AG10803 (cell line): ENCODE results near the gene SPTBN2.

ENCODE experiments used
- DNase-seq: peaks from one replicate; pipeline ENCODE4 v3.0.0; 2010; ENCODE audit warnings: low read depth
- H3K4me3 ChIP-seq: 2 replicates; pipeline ENCODE4 v1.5.1; 2011; ENCODE audit warnings: mild to moderate bottlenecking, low read length, control low read depth
- TF ChIP-seq, protein P1 (sequence below): conservative IDR thresholded peaks from 2 replicates; pipeline ENCODE4 v1.5.1; 2011; ENCODE audit warnings: mild to moderate bottlenecking, low read length, control low read depth, inconsistent platforms

Gene SPTBN2

DNA sequence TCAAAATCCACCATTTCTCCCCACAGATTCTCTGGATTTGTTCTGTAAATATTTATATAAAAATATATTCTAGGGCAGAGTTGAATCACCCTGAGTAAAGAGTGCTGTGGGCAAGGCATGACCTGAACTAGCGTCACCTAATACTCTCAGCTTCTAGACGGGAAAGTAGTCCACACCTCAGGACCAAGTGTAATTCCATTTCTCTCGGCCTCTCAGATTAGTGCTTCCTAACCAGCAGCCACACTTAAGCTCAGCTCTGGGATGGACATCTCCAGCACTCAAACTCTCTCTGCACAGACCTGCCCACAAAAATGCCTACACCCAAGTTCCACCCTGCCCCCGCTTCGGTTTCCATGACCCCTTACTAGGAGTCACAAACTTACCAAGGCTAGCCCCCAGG lies 5.3 kb downstream of the SPTBN2 start:
- TF ChIP-seq, protein P1, sequence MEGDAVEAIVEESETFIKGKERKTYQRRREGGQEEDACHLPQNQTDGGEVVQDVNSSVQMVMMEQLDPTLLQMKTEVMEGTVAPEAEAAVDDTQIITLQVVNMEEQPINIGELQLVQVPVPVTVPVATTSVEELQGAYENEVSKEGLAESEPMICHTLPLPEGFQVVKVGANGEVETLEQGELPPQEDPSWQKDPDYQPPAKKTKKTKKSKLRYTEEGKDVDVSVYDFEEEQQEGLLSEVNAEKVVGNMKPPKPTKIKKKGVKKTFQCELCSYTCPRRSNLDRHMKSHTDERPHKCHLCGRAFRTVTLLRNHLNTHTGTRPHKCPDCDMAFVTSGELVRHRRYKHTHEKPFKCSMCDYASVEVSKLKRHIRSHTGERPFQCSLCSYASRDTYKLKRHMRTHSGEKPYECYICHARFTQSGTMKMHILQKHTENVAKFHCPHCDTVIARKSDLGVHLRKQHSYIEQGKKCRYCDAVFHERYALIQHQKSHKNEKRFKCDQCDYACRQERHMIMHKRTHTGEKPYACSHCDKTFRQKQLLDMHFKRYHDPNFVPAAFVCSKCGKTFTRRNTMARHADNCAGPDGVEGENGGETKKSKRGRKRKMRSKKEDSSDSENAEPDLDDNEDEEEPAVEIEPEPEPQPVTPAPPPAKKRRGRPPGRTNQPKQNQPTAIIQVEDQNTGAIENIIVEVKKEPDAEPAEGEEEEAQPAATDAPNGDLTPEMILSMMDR: no peak
- no peak for DNase-seq
- H3K4me3 ChIP-seq: no peak overlapping the region

DNA sequence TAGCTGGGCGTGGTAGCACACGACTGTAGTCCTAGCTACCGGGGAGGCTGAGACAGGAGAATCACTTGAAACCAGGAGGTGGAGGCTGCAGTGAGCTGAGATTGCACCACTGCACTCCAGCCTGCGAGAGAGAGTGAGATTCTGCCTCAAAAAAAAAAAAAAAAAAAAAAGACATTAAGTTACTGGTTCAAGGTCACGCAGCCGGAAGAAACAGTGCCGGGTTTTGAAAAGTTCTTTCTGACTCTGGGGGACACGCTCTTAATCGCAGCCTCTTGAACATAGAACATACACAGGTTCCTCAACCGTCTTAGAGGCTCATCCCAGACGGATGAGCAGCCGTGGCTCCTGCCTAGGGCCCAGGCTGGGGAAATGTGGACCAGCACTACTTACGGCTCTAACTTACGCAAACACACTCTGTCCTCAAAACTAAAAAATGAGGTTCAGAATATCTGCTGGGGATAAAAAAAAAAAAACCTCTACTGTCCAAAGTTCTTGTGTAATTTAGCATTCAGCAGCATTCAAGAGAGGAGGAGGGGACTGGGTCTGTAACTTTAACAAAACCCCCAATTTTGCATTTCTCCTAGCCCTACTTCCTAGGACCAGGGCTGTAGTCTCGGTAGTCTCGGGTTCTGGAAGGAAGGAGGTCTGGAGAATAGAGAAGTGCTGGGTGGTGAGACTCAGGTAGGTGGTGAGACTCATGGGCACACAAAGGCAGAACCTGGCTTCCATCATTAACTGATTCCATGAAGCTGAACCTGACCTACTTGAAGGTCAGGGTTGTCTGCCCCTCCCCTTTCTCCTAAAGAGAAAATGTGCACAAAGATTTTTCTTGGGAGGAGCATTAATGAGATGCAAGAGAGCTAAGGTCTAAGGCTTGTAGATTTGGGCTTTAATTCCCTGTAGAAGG lies 6.0 kb downstream of the SPTBN2 start:
- no peak overlapping the region for H3K4me3 ChIP-seq
- DNase-seq: no peak
- TF ChIP-seq, protein P1: no peak

DNA sequence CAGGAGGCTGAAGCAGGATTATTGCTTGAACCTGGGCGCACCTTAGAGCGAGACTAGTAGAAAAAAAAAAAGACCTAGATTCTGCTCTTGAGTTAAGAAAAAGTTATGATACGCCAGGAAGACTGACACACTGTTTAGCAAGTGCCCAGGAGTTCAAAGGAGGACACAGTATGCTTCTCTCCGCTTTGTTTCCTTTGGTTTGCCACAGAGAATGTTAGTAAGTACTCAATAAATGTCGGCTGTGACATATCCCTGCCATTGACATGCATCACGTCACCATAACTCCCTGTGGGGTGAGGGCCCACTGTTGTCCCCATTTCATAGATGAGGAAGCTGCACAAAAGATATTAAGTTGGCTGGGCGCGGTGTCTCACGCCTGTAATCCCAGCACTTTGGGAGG lies 7.1 kb downstream of the SPTBN2 start:
- H3K4me3 ChIP-seq: no peak overlapping the region
- TF ChIP-seq, protein P1: no peak
- DNase-seq: no peak

DNA sequence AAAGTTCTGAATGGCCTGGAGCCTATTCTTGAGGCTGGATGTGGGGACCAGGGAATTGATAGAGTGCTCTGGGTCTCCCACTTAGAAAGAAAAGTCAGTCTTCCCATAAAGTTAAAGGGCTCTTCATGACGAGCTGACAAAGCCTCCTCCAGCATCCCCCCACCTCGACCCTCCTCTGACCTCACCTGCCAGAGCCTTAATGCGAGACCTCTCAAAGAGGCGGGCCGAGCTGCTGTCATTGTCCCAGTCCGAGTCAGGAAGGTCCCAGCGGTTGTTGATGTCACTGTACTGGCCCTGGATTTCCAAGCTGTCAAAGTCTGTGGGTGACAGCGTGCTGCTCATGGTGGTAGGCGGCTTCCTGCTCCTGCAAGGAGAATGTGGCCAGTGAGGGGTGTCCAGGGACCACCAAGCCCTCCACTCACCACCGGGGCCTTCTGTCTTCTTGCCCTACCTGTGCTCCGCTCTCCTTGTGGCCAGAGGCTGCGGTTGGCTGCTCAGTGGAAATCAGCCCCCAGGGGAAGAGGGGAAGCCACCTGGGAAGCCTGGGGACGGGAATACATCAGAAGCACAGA lies 8.0 kb downstream of the SPTBN2 start:
- no peak overlapping the region for H3K4me3 ChIP-seq
- no peak for DNase-seq
- TF ChIP-seq, protein P1: no peak

DNA sequence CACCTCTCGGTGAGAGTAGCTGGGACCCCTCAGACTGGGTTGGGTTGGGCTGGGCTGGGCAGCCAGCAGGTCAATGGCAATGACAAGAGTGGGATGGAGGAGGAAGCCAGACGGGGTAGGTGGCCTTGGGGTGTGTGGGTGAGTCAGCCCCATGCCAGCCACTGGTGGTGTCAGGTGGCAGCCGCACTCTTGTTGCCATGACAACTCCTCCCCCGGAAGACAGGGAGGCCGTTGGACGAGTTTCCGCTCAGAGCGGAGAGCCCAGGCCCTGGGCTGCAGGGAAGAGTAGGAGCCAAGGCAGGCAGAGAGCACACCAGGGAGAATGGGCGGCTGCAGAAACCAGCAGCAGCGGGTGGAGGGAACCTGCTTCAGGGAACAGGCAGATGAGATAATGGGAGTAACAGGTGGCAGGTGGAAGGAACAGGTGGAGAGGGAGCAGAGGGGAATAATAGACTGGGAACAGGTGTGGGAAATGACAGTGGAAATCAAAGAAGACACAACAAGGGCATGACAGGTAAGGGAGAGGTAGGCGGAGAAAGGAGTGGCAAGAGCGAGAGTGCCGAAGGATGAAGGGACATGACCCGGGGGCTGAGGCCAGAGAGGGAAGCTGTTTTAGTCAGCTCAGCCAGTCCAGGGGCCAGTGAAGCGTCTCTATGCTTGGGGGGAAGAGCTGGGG lies 8.7 kb downstream of the SPTBN2 start:
- TF ChIP-seq, protein P1: no peak
- H3K4me3 ChIP-seq: no peak overlapping the region
- peak; percentile 6 for DNase-seq

DNA sequence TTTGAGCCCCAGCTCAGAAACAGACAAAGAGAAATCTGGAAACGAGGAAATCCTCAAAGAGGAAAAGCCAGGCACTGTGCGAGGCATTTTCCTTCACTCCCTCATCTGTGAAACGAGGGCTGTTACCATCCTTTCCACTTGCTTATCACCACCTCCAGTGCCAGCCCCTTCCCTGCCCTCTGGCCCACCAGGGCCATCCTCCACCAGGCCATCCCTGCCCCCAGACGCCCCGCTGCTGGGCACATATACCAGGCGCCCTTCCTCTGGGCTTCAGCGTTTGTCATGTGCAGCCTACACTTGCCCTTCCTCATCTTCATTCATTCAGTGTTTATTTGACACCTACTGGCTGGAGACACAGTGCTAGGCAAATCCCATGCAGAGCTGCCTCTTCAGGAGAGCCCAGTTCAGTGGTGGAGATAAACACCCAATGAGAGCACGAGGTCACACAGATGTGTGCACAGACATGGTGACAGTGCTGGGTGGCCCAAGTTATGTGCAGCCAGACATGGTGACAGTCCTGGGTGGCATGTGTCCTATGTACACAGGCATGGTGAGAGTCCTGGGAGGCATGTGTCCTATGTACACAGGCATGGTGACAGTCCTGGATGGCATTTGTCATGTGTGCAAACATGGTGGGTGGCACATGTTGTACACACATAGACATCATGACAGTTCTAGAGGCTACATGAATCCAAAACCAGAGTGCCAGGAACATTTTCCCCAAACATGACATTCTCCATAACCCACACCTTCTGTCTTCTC lies 9.7 kb downstream of the SPTBN2 start:
- H3K4me3 ChIP-seq: no peak overlapping the region
- TF ChIP-seq, protein P1: no peak
- DNase-seq: no peak
